Activated CD8-positive, alpha-beta memory T cell treated with anti-CD3 and anti-CD28 coated beads for 4 hours (primary cell): ENCODE data around the gene CDC42BPB.

Experiments used
- DNase-seq, 2 donors: peaks; one replicate each; pipeline ENCODE4 v3.0.0-alpha.2; 2020; ENCODE audit warnings: low read depth in 2 of 2

Gene CDC42BPB

GRCh38 chr14:102914474-102915291 is 142.7 kb downstream of the CDC42BPB start:
- DNase-seq, result no peak

GRCh38 chr14:102913341-102914211 is 143.8 kb downstream of the CDC42BPB start:
- no peak for DNase-seq

GRCh38 chr14:102911991-102912761 is 145.2 kb downstream of the CDC42BPB start:
- DNase-seq, result no peak

- DNase-seq, result no peak
Measured at GRCh38 chr14:102911541-102911951, 145.8 kb downstream of the CDC42BPB start.

GRCh38 chr14:102910442-102910841 is 146.9 kb downstream of the CDC42BPB start:
- no peak for DNase-seq

GRCh38 chr14:102909911-102910310 is 147.4 kb downstream of the CDC42BPB start:
- no peak for DNase-seq

GRCh38 chr14:102909462-102909861 is 147.9 kb downstream of the CDC42BPB start:
- DNase-seq, result no peak

GRCh38 chr14:102908766-102909455 is 148.4 kb downstream of the CDC42BPB start:
- DNase-seq, result no peak

GRCh38 chr14:102907980-102908730 is 149.2 kb downstream of the CDC42BPB start:
- no peak for DNase-seq

- DNase-seq, result no peak
Measured at GRCh38 chr14:102907303-102907844, 150.0 kb downstream of the CDC42BPB start.

GRCh38 chr14:102906616-102907302 is 150.6 kb downstream of the CDC42BPB start:
- DNase-seq, result no peak

- no peak for DNase-seq
Measured at GRCh38 chr14:102905116-102906108, 151.9 kb downstream of the CDC42BPB start.

- no peak for DNase-seq
Measured at GRCh38 chr14:102903889-102904512, 153.3 kb downstream of the CDC42BPB start.

- no peak for DNase-seq
Measured at GRCh38 chr14:102903248-102903888, 154.0 kb downstream of the CDC42BPB start.

GRCh38 chr14:102902523-102903247 is 154.7 kb downstream of the CDC42BPB start:
- DNase-seq, result no peak

- DNase-seq, result no peak
Measured at GRCh38 chr14:102902086-102902485, 155.3 kb downstream of the CDC42BPB start.

- no peak for DNase-seq
Measured at GRCh38 chr14:102901633-102902032, 155.7 kb downstream of the CDC42BPB start.
